UCSD-AML1 (cell line): ENCODE results near the gene C3AR1.
A peak's percentile ranks its signal among the peaks of the same experiment; 100 is the strongest.
"Not testable (repeated sequence)": the region's sequence is repeated elsewhere in the genome, so short reads cannot be mapped to it uniquely, and the experiment has no call there.

Experiments used
- DNase-seq: peaks from one replicate; lab custom pipeline; 2025; ENCODE audit not compliant: unreplicated experiment; lab: John Stamatoyannopoulos, UW

The C3AR1 gene

GRCh38 chr12:8065991-8066594 lies at the start of gene C3AR1:
Gene C3AR1, minus strand, starts transcription at chr12:8066359. Its CDS starts 6,174 bp downstream, at chr12:8060185.
- peak; percentile 27 for DNase-seq

GRCh38 chr12:8113117-8113516 lies 47.0 kb upstream of the C3AR1 start:
- not testable (repeated sequence) for DNase-seq

GRCh38 chr12:8108808-8109398 lies 42.7 kb upstream of the C3AR1 start:
- DNase-seq, result peak; percentile 63

GRCh38 chr12:8099235-8099634 lies 33.1 kb upstream of the C3AR1 start:
- no peak for DNase-seq

- DNase-seq, result no peak
Observed at GRCh38 chr12:8096281-8096915, 30.2 kb upstream of the C3AR1 start.

GRCh38 chr12:8093291-8093690 lies 27.1 kb upstream of the C3AR1 start:
- no peak for DNase-seq

GRCh38 chr12:8089716-8090115 lies 23.6 kb upstream of the C3AR1 start:
- no peak for DNase-seq

GRCh38 chr12:8089277-8089676 lies 23.1 kb upstream of the C3AR1 start:
- DNase-seq, result not testable (repeated sequence)

GRCh38 chr12:8088574-8088973 lies 22.4 kb upstream of the C3AR1 start:
- DNase-seq, result peak; percentile 20

- DNase-seq, result no peak
Observed at GRCh38 chr12:8087666-8088065, 21.5 kb upstream of the C3AR1 start.

- not testable (repeated sequence) for DNase-seq
Observed at GRCh38 chr12:8084351-8084750, 18.2 kb upstream of the C3AR1 start.

- no peak for DNase-seq
Observed at GRCh38 chr12:8082808-8083100, 16.6 kb upstream of the C3AR1 start.

- no peak for DNase-seq
Observed at GRCh38 chr12:8081251-8081920, 15.2 kb upstream of the C3AR1 start.

GRCh38 chr12:8080120-8080519 lies 14.0 kb upstream of the C3AR1 start:
- DNase-seq, result no peak

- no peak for DNase-seq
Observed at GRCh38 chr12:8078916-8079315, 12.8 kb upstream of the C3AR1 start.

- peak; percentile 31 for DNase-seq
Observed at GRCh38 chr12:8078398-8078797, 12.2 kb upstream of the C3AR1 start.

- no peak for DNase-seq
Observed at GRCh38 chr12:8077207-8077606, 11.0 kb upstream of the C3AR1 start.

GRCh38 chr12:8076366-8076765 lies 10.2 kb upstream of the C3AR1 start:
- no peak for DNase-seq

- no peak for DNase-seq
Observed at GRCh38 chr12:8075935-8076334, 9.8 kb upstream of the C3AR1 start.

- not testable (repeated sequence) for DNase-seq
Observed at GRCh38 chr12:8071820-8072219, 5.7 kb upstream of the C3AR1 start.

GRCh38 chr12:8069582-8069981 lies 3.4 kb upstream of the C3AR1 start:
- DNase-seq, result no peak

- no peak for DNase-seq
Observed at GRCh38 chr12:8064131-8064530, 2.0 kb downstream of the C3AR1 start.
